Stimulated activated naive CD8-positive, alpha-beta T cell treated with anti-CD3 and anti-CD28 coated beads, Interleukin-15, Interleukin-2, amounts not matched to agents 100 U/mL and 50 U/mL, for 24 hours (primary cell): ENCODE data around the gene BRINP3.

Source experiments
- ATAC-seq: fragments of 150-1000 bp; cut with Tn5 transposase; one replicate; pipeline ENCODE4 v1.10.0; 2021
- DNase-seq: peaks from one replicate; pipeline ENCODE4 v3.0.0; 2021

Gene BRINP3

DNA sequence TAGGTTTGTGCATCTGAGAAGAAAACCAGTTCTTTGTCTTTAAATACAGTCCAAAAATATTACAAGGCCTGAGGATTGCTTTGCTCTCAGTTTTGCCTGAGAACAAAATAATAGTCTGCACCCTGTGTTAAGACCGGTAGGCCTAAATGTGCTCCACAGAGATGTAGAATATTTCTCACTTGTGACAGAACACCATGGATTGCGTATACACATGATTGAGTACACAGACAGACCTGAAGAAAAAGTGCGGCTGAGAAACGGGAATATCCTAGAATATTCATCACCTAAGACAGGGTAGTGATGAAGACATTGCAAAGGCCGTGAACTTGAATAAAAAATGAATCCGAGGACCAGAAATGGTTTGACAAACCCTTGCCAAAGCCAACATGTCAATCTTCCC is 155.4 kb downstream of the BRINP3 start:
- ATAC-seq = no peak
- no peak for DNase-seq

GRCh38 chr1:190320952-190321351 is 156.7 kb downstream of the BRINP3 start:
- ATAC-seq (no peak), DNase-seq (no peak)

DNA sequence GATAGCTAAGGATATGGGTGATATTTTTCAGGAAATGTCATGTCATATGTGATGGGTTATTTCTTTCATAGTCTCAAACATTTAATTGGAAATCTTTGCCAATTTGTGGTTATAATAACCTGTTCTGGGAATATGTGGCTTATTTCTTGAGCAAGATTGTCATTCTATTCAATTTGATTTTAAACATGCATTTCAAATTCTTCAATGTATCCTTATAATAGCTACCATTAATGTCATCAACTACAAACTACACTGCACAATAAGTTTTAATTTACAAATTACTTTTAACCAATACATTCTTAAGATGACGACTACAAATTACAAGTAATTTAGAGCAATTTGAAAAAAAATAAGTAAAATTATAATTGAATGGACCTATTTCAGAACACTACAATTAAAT is 164.9 kb downstream of the BRINP3 start:
- ATAC-seq (no peak), DNase-seq (no peak)

GRCh38 chr1:190303501-190303900 is 174.2 kb downstream of the BRINP3 start:
- no peak for ATAC-seq
- no peak for DNase-seq

- DNase-seq (no peak), ATAC-seq (no peak)
Measured at GRCh38 chr1:190296453-190296852, 181.2 kb downstream of the BRINP3 start.

DNA sequence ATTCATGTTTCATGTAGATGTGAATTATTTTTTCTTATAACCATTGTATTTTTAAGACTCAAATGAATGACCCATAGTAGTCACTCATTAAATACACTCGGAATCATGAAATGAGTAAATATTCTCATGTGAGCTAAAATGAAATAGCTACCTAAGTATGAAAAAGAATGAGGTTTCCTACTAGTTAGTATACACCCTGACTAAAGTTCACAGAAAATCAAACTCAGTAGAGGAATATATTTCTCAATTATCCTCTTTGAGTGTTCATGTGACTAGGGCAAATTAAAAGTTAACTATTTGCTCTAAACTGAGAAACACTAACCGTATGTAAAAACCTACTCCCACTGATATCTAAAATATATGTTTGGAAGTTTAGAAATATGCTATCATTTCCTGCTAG is 187.8 kb downstream of the BRINP3 start:
- DNase-seq (no peak), ATAC-seq (no peak)

- ATAC-seq = no peak
Measured at GRCh38 chr1:190286111-190286510, 191.6 kb downstream of the BRINP3 start.

DNA sequence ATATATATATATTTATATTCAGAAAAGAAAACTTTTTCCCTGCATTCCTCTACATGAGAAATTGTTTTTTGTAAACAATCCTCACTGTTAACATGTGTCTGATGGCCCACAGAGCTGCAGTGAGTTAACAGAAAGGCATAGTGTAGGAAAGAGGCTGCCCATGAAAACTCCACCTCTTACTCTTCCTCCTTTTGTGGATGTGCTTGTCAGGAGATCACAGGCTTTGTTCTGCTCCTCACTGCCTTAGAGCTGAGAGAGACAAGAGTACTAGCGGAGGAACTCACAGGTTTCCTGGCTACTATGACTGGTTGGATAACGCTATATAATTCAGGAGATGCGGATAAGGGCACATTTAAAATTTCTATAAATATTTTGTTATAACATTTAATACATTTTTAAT is 200.6 kb downstream of the BRINP3 start:
- no peak for DNase-seq
- ATAC-seq = no peak

More at GRCh38 chr1:190286111-190286510, 191.6 kb downstream of the BRINP3 start:
- DNase-seq = no peak

DNA sequence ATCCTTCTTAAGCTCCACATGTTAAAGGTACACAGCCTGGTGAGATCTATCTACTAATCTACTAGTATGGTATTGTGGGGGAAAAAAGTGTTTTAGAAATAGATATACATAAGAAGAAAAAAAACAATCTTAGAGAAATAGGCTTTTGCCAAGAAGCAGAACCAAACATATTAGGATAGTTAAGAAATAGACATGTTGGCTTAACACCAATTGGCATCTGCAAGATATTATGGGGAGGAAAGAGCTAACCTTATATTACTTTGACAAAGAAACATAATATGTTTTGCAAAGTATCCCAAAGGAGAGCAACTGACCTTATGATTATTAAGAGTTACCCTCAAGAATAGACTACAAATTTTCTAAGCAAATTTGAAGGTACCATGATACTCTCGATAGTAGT is 202.9 kb downstream of the BRINP3 start:
- no peak for DNase-seq
- ATAC-seq = no peak

DNA sequence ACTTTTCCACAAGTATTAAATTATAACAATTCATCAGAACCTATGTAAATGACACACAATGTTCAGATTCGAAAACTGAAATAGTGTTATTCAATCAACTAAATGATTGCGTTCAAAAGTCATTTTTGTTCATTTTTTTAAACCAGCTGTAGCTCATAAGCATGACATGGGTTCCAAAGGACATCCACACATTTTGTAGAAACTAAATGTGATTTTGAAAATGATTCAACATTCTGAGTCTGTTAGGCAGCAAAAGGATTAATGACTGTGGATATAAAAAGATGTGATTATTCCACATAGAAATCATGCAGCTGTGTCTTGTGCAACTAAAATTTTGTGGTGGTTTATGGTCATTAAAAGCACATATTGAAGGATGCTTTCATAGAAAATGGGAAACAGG is 204.5 kb downstream of the BRINP3 start:
- DNase-seq (no peak), ATAC-seq (no peak)

DNA sequence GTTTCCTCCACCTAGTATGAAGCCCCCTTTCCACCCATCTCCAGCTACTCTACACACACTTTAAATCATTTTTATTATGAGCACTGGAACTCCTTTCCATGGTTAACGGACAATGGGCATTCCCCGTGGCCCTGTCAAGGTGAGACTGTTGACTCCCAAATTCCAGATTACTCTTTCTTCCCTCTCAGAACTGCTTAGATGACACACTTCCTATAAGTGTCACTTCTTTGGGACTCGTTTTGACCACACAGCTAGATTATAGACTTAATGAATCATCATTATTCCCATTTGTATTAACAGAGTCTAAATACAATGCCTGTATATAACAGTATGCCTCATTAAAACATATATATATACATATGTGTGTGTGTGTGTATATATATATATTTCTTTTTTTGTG is 215.1 kb downstream of the BRINP3 start:
- DNase-seq (no peak), ATAC-seq (no peak)

GRCh38 chr1:190259424-190259823 is 218.2 kb downstream of the BRINP3 start:
- no peak for ATAC-seq

DNA sequence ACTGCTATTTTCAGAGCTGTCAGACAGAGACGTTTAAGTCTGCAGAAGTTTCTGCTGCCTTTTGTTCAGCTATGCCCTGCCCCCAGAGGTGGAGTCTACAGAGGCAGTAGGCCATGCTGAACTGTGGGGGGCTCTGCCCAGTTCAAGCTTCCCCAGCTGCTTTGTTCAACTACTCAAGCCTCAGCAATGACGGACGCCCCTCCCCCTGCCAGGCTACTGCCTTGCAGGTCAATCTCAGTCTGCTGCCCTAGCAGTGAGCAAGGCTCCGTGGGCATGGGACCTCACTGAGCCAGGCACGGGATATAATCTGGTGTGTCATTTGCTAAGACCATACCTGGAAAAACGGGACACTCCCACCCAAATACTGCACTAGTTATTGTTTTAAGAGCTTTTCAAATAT is 219.7 kb downstream of the BRINP3 start:
- ATAC-seq = no peak
- DNase-seq = no peak

More at GRCh38 chr1:190259424-190259823, 218.2 kb downstream of the BRINP3 start:
- DNase-seq = no peak

GRCh38 chr1:190252046-190252445 is 225.6 kb downstream of the BRINP3 start:
- no peak for DNase-seq
- no peak for ATAC-seq

DNA sequence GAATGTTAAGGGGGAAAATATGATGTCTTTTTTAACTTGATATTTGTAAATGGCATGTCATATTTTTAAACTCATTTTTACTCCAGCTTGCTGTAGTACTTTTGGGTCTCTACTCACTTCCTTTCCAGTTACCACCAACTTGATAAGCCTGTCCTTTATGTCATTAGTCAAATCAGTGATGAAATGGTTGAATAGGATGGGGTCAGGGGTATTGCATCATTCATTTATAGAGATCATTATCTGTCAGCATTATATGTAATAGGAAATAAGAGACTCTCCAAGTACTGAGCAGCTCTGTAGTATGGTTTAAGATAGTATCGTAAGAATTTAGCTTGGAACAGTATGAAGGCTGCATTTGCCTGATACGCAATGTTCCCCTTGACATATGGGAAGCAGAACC is 227.3 kb downstream of the BRINP3 start:
- DNase-seq (no peak), ATAC-seq (no peak)

GRCh38 chr1:190244406-190244805 is 233.3 kb downstream of the BRINP3 start:
- ATAC-seq (no peak), DNase-seq (no peak)

DNA sequence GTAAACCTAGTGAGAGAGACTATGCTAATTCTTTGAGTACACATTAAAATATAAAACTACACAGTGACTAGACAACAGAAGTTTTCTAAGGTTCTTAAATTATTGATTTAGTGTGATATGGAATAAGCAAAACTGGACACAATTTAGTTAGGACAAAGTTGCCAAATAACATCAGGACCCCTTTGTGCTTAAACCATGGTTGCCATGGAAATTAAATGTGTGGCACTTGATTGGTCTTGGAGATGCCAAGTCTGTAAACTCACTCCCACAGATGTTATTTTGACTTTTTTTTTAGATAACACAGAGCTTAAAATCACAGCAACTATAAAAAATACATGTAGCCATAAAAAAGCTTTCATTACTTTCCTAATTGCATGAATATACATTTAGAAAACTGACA is 234.6 kb downstream of the BRINP3 start:
- ATAC-seq (no peak), DNase-seq (no peak)

DNA sequence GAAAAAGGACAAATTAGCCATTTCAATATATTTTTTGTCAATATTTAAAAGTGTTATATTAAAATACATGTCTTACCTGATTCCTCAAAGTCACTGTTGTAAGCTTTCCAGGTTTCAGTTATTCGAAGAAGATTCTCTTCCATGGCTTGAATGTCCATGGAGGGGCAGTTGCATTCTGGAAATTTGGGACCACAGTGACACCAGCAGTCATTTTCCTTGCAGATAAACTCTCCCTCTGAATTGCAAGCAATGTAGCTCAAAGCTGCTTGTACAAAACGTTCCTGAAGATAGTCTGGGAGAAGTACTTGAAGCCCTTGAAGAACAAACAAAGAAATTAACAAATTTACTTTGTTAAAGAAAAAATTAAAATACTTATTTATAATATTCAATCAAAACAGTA is 251.7 kb downstream of the BRINP3 start:
- ATAC-seq (no peak), DNase-seq (no peak)

- ATAC-seq (no peak), DNase-seq (no peak)
Measured at GRCh38 chr1:190212450-190212849, 265.2 kb downstream of the BRINP3 start.

GRCh38 chr1:190207733-190208132 is 269.9 kb downstream of the BRINP3 start:
- ATAC-seq = no peak
- DNase-seq = no peak

- ATAC-seq = no peak
- DNase-seq = no peak
Measured at GRCh38 chr1:190205713-190206112, 272.0 kb downstream of the BRINP3 start.

DNA sequence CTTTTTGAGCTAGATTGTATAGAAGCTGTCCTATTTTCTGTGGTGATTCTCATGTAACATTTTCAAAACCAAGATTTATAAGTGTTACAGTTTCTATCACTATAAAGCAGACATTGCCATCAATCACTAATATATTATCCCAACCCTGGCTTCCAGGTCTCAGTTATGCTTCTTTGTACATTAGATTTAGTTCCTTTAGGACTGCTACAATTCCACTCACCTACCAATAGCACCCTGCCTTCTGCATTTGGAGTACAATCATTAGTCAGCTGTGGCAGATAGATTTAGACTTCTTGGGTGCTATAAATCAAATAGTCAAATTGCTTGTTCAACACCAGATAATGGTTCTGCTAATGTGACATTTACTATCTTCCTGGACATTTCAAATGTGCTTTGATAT is 281.6 kb downstream of the BRINP3 start:
- DNase-seq (no peak), ATAC-seq (no peak)

DNA sequence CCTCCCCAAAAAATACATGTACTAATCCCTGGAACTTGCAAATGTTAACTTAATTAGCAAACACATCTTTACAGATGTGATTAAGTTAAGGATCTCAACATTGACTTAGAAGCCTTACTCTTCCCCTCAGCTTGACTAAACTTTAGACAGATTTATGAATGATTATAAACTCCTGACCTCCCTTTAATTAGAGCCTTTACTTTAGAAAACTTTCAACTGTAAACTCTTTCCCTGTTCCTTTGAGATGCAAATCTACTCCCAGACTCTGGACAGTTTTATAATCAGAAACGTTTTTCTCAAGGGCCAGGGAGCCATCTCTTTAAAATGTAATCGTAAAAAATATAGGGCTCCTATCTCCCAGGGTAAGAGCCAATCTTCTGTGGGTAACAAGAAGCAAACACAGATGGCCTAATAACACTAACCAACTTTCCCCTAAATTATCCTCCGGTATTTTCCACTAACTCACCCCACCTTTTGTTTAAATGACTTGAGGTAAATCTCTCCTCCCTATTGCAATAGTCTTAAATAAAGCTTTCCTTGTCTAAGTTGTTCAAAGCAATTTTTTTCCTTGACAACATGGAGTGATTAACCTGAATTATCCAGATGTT is 284.1 kb downstream of the BRINP3 start:
- ATAC-seq = no peak
- no peak for DNase-seq

GRCh38 chr1:190192627-190193026 is 285.0 kb downstream of the BRINP3 start:
- ATAC-seq = no peak

DNA sequence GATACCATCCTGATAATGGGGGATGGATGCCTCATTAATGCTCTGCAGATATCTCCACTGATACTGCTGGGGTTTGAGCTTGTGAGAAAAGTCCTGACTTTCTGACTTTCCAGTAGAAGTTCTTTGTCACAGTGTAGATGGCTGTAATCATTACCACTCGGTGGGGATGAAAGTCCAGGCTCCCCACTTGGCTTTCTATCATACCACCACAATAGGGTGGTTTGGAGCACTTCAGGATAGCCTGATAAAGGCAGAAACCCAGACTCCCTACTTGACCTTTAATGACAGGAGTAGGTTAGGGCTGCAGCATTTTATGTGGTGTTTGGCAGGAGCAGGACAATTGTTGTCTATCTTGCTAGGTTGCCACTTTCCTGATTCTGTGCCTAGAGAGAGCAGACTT is 294.1 kb downstream of the BRINP3 start:
- no peak for DNase-seq
- no peak for ATAC-seq

More at GRCh38 chr1:190192627-190193026, 285.0 kb downstream of the BRINP3 start:
- DNase-seq = no peak
